Measurements from ENCODE around the gene HSF5. TPM values are rescaled to one million over a fixed set of nuclear protein-coding genes. Genes with fewer than 3 reads are reported as not detected.

The HSF5 gene
- total and polyA plus RNA-seq, 2 of the 13 experiments (the other 11 are each of a cell fraction or from before 2014, with no cell fraction given): not detected

DNA sequence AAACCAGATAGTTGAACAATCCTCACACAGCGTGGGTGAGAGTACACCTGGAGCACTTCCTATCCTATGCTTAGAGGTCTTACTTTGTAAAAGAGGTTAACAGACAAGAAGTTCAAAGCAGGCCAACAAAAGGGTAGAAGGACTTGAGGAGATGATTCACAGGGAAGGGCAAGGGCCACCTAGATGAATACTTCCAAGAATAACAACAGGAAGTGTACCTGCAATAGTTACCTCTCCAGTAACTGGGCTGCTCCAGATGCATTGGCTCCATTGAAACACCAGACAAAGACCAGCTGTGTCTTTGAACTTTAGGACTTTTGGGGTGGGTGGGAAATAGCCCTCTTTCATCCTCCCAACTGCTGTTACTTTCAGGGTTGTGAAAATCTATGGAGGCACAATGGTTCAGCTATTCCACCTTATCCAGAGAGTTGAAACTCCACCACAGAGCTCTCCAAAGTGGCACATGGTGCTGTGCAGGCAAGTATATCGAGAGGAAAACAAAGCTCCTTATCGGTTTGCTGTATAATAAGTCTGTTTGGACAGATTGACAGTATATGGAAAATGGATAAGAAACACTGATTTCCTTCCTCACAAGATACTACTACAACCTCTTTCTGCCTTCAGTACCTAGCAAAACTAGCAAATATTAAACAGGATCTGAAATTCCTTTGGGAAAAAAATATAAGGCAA, 93.5 kb downstream of the HSF5 start (continued):
- TF ChIP-seq TFAP4 (IDR thresholded peaks at IDR 0.05; ENCODE audit: borderline replicate concordance, low read depth) (peak; percentile 95), CREM (IDR thresholded peaks at IDR 0.05) (peak; percentile 91), CREM (CRISPR knock-in tag; IDR thresholded peaks at IDR 0.05) (no peak), KMT2A (CRISPR knock-in tag; IDR thresholded peaks at IDR 0.05) (0 out of 2 replicates have a peak, but pooled peaks have one; percentile 31), RFXANK (CRISPR knock-in tag; IDR thresholded peaks at IDR 0.05) (no peak; the same call in 1 of the 2 replicates), ETV5 (CRISPR knock-in tag; IDR thresholded peaks at IDR 0.05; ENCODE audit: borderline replicate concordance) (peak; percentile 98), AGO2 (optimal IDR thresholded peaks at IDR 0.05; ENCODE audit: low read depth, low read length) (peak; percentile 47), ARID2 (CRISPR knock-in tag; IDR thresholded peaks at IDR 0.05; ENCODE audit: borderline replicate concordance) (0 out of 2 replicates have a peak, but pooled peaks have one; percentile 49), ZBTB7A (CRISPR knock-in tag; IDR thresholded peaks at IDR 0.05) (no peak), CEBPG (CRISPR knock-in tag; IDR thresholded peaks at IDR 0.05) (peak; percentile 63), MIER2 (CRISPR knock-in tag; IDR thresholded peaks at IDR 0.05) (peak; percentile 81), SIN3A (IDR thresholded peaks at IDR 0.05; ENCODE audit: borderline replicate concordance, low read depth, low read length) (no peak), SKI (IDR thresholded peaks at IDR 0.05; ENCODE audit: partially characterized antibody) (peak; percentile 25), ZKSCAN8 (CRISPR knock-in tag; IDR thresholded peaks at IDR 0.05; ENCODE audit: borderline replicate concordance) (peak; percentile 78), ZNF124 (CRISPR knock-in tag; IDR thresholded peaks at IDR 0.05) (peak; percentile 45; the same call in 1 of the 2 replicates)
- TF ChIP-seq, protein P1, sequence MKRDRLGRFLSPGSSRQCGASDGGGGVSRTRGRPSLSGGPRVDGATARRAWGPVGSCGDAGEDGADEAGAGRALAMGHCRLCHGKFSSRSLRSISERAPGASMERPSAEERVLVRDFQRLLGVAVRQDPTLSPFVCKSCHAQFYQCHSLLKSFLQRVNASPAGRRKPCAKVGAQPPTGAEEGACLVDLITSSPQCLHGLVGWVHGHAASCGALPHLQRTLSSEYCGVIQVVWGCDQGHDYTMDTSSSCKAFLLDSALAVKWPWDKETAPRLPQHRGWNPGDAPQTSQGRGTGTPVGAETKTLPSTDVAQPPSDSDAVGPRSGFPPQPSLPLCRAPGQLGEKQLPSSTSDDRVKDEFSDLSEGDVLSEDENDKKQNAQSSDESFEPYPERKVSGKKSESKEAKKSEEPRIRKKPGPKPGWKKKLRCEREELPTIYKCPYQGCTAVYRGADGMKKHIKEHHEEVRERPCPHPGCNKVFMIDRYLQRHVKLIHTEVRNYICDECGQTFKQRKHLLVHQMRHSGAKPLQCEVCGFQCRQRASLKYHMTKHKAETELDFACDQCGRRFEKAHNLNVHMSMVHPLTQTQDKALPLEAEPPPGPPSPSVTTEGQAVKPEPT (CRISPR knock-in tag; IDR thresholded peaks at IDR 0.05; ENCODE audit: low read depth): peak; percentile 70; the same call in 1 of the 2 replicates
- TF ChIP-seq, protein P2, sequence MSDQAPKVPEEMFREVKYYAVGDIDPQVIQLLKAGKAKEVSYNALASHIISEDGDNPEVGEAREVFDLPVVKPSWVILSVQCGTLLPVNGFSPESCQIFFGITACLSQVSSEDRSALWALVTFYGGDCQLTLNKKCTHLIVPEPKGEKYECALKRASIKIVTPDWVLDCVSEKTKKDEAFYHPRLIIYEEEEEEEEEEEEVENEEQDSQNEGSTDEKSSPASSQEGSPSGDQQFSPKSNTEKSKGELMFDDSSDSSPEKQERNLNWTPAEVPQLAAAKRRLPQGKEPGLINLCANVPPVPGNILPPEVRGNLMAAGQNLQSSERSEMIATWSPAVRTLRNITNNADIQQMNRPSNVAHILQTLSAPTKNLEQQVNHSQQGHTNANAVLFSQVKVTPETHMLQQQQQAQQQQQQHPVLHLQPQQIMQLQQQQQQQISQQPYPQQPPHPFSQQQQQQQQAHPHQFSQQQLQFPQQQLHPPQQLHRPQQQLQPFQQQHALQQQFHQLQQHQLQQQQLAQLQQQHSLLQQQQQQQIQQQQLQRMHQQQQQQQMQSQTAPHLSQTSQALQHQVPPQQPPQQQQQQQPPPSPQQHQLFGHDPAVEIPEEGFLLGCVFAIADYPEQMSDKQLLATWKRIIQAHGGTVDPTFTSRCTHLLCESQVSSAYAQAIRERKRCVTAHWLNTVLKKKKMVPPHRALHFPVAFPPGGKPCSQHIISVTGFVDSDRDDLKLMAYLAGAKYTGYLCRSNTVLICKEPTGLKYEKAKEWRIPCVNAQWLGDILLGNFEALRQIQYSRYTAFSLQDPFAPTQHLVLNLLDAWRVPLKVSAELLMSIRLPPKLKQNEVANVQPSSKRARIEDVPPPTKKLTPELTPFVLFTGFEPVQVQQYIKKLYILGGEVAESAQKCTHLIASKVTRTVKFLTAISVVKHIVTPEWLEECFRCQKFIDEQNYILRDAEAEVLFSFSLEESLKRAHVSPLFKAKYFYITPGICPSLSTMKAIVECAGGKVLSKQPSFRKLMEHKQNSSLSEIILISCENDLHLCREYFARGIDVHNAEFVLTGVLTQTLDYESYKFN (CRISPR knock-in tag; conservative IDR thresholded peaks at IDR 0.05): peak; percentile 84

Data from HepG2 (cell line).